ENCODE data around the gene BOK.
"Not testable (repeated sequence)": the region's sequence is repeated elsewhere in the genome, so short reads cannot be mapped to it uniquely, and the experiment has no call there.

The BOK gene

GRCh38 chr2:241586564-241587264 is 28.2 kb downstream of the BOK start:
- H3K27ac ChIP-seq = no peak overlapping the region
- TF ChIP-seq Cebpa-rat (IDR thresholded peaks at IDR 0.05) = no peak
- peak overlapping the region; percentile 33; the same call in 1 of the 2 replicates for H3K4me3 ChIP-seq
- no peak overlapping the region for H3K9ac ChIP-seq
- H3K4me2 ChIP-seq = no peak overlapping the region
- H3K4me1 ChIP-seq = no peaks in the 10 kb centered on the region
- H3K36me3 ChIP-seq = peaks cover 98% of the 10 kb centered on the region
- H4K20me1 ChIP-seq = peaks cover under 1% of the 10 kb centered on the region; the same call in 1 of the 2 replicates
- peaks cover 73% of the 10 kb centered on the region for H3K9me3 ChIP-seq
- H3K27me3 ChIP-seq = no peaks in the 10 kb centered on the region

DNA sequence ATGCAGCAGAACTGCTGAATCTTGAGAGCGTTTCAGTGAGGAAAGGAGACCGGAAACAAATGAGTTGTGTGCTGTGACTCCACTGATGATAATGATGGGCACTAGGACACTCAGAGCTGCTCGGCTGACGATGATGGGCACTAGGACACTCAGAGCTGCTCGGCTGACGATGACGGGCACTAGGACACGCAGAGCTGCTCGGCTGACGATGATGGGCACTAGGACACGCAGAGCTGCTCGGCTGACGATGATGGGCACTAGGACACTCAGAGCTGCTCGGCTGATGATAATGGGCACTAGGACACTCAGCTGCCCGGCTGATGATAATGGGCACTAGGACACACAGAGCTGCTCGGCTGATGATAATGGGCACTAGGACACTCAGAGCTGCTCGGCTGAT is 31.3 kb downstream of the BOK start:
- not testable (repeated sequence) for H3K27me3 ChIP-seq, H3K9ac ChIP-seq, H3K4me2 ChIP-seq, H3K4me3 ChIP-seq, H3K4me1 ChIP-seq, H3K27ac ChIP-seq
- Histone ChIP-seq H3K9me3 (peaks cover 48% of the 10 kb centered on the region), H3K36me3 (peaks cover 98% of the 10 kb centered on the region), H4K20me1 (peaks cover 20% of the 10 kb centered on the region)

DNA sequence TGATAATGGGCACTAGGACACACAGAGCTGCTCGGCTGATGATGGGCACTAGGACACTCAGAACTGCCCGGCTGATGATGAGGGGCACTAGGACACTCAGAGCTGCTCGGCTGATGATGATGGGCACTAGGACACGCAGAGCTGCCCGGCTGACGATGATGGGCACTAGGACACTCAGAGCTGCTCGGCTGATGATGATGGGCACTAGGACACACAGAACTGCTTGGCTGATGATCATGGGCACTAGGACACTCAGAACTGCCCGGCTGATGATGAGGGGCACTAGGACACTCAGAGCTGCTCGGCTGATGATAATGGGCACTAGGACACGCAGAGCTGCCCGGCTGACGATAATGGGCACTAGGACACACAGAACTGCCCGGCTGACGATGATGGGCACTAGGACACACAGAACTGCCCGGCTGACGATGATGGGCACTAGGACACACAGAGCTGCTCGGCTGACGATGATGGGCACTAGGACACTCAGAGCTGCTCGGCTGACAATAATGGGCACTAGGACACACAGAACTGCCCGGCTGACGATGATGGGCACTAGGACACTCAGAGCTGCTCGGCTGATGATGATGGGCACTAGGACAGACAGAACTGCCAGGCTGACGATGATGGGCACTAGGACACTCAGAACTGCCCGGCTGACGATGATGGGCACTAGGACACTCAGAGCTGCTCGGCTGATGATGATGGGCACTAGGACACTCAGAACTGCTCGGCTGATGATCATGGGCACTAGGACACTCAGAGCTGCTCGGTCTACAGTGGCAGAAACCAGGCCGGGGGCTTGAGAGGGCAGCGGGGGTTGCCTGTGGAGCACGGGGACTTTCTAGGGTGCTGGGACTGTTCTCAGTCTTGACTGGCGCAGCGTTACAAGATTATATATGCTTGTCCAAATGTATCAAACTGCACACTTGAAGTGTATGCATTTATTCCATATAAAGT is 32.2 kb downstream of the BOK start:
- H3K4me3 ChIP-seq, H3K4me2 ChIP-seq, H3K27me3 ChIP-seq, H3K9ac ChIP-seq, H3K27ac ChIP-seq, H3K4me1 ChIP-seq: not testable (repeated sequence)
- peaks cover 20% of the 10 kb centered on the region for H4K20me1 ChIP-seq
- H3K36me3 ChIP-seq = peaks cover 98% of the 10 kb centered on the region
- peaks cover 39% of the 10 kb centered on the region for H3K9me3 ChIP-seq

- H3K9me3 ChIP-seq = peaks cover 24% of the 10 kb centered on the region
- no peaks in the 10 kb centered on the region for H3K27me3 ChIP-seq
- no peak overlapping the region for H3K4me3 ChIP-seq
- H3K9ac ChIP-seq = no peak overlapping the region
- H4K20me1 ChIP-seq = peaks cover 20% of the 10 kb centered on the region
- H3K4me2 ChIP-seq = no peak overlapping the region
- H3K4me1 ChIP-seq = peaks cover 6% of the 10 kb centered on the region
- no peak for TF ChIP-seq Cebpa-rat (IDR thresholded peaks at IDR 0.05)
- peaks cover 98% of the 10 kb centered on the region for H3K36me3 ChIP-seq
- no peak overlapping the region for H3K27ac ChIP-seq
Observed at GRCh38 chr2:241592126-241592845, 33.7 kb downstream of the BOK start.

- Histone ChIP-seq H3K27ac (no peak overlapping the region), H3K4me3 (no peak overlapping the region), H3K4me2 (no peak overlapping the region), H3K4me1 (peaks cover 9% of the 10 kb centered on the region), H3K9me3 (peaks cover 16% of the 10 kb centered on the region), H3K27me3 (no peaks in the 10 kb centered on the region), H3K36me3 (peaks cover 97% of the 10 kb centered on the region), H4K20me1 (peaks cover 22% of the 10 kb centered on the region), H3K9ac (no peak overlapping the region)
- no peak for TF ChIP-seq Cebpa-rat (IDR thresholded peaks at IDR 0.05)
Observed at GRCh38 chr2:241593271-241593670, 34.7 kb downstream of the BOK start.

- Histone ChIP-seq H3K9ac (no peak overlapping the region), H3K27me3 (no peaks in the 10 kb centered on the region), H3K4me3 (no peak overlapping the region), H3K4me2 (peak overlapping the region; percentile 15; the same call in 1 of the 2 replicates), H3K4me1 (peaks cover 12% of the 10 kb centered on the region), H3K36me3 (peaks cover 97% of the 10 kb centered on the region), H4K20me1 (peaks cover 26% of the 10 kb centered on the region), H3K9me3 (no peaks in the 10 kb centered on the region), H3K27ac (no peak overlapping the region; the same call in 1 of the 2 replicates)
- no peak for TF ChIP-seq Cebpa-rat (IDR thresholded peaks at IDR 0.05)
Observed at GRCh38 chr2:241595600-241596140, 37.1 kb downstream of the BOK start.

GRCh38 chr2:241597561-241597960 is 39.0 kb downstream of the BOK start:
- Histone ChIP-seq H3K27ac (no peak overlapping the region), H3K4me3 (no peak overlapping the region), H3K27me3 (no peaks in the 10 kb centered on the region), H3K9ac (no peak overlapping the region), H3K36me3 (peaks cover 97% of the 10 kb centered on the region), H3K4me1 (peaks cover 12% of the 10 kb centered on the region), H4K20me1 (peaks cover 18% of the 10 kb centered on the region), H3K9me3 (no peaks in the 10 kb centered on the region), H3K4me2 (no peak overlapping the region)
- no peak for TF ChIP-seq Cebpa-rat (IDR thresholded peaks at IDR 0.05)

DNA sequence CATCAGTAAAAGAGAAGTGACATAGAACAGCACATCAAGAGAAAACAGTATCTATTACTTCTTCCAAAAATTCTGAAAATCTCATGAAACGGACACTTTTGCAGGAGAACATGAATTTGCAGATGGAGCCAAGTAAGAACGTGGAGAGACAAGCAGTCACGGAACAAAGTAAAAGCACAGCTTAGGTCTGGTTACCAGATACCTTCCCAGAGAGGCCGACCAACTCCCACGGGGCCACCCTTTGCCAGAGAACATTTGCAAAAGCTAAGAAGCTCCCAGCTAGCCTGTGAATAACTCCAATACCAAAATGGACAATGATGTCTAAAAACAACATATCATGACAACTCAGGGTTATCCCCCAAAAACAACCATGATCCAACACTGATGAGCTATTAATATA is 39.5 kb downstream of the BOK start:
- H3K9ac ChIP-seq = no peak overlapping the region
- no peaks in the 10 kb centered on the region for H3K27me3 ChIP-seq
- H3K4me2 ChIP-seq = 0 out of 2 replicates have a peak overlapping the region, but pooled peaks have one; percentile 3
- no peak overlapping the region for H3K27ac ChIP-seq
- TF ChIP-seq Cebpa-rat (IDR thresholded peaks at IDR 0.05) = no peak
- peaks cover 97% of the 10 kb centered on the region for H3K36me3 ChIP-seq
- peaks cover 13% of the 10 kb centered on the region for H4K20me1 ChIP-seq
- H3K4me3 ChIP-seq = no peak overlapping the region
- H3K4me1 ChIP-seq = peaks cover 12% of the 10 kb centered on the region
- no peaks in the 10 kb centered on the region for H3K9me3 ChIP-seq

DNA sequence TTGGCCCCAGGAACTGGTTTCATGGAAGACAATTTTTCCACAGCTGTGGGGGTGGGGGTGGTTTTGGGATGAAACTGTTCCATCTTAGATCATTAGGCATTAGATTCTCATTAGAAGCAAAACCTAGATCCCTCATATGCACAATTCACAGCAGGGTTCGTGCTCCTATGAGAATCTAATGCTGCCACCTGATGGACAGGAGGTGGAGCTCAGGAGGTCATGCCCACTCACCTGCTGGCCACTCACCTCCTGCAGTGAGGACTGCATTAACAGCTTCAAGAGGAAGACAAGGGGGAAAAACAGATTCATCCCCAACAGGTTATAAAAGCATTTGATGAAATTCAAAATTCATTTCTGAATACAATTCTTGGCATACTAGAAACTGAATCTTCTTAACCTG is 39.9 kb downstream of the BOK start:
- Histone ChIP-seq H3K4me3 (no peak overlapping the region), H3K4me2 (0 out of 2 replicates have a peak overlapping the region, but pooled peaks have one; percentile 3), H3K36me3 (peaks cover 97% of the 10 kb centered on the region), H3K27ac (no peak overlapping the region), H3K9ac (no peak overlapping the region), H3K27me3 (no peaks in the 10 kb centered on the region), H3K4me1 (peaks cover 12% of the 10 kb centered on the region), H3K9me3 (no peaks in the 10 kb centered on the region), H4K20me1 (peaks cover 8% of the 10 kb centered on the region)
- TF ChIP-seq Cebpa-rat (IDR thresholded peaks at IDR 0.05) = no peak

Data from BLaER1 (cell line).